ENCODE data around the gene CHD6. TPM values are rescaled to one million over a fixed set of nuclear protein-coding genes. Genes with fewer than 3 reads are reported as not detected.
A peak's percentile ranks its signal among the peaks of the same experiment; 100 is the strongest.

CHD6 gene
- total and polyA plus RNA-seq, 2 of the 13 experiments (the other 11 are each of a cell fraction or from before 2014, with no cell fraction given): 14.4 to 52.0 TPM

GRCh38 chr20:41538810-41539596 lies 79.2 kb downstream of the CHD6 start (continued):
- TF ChIP-seq MXD4 (CRISPR knock-in tag; IDR thresholded peaks at IDR 0.05) (peak; percentile 74; the same call in 1 of the 2 replicates), ZIK1 (CRISPR knock-in tag; IDR thresholded peaks at IDR 0.05; ENCODE audit: borderline replicate concordance, low read depth) (no peak), ZNF83 (CRISPR knock-in tag; IDR thresholded peaks at IDR 0.05; ENCODE audit: borderline replicate concordance) (0 out of 2 replicates have a peak, but pooled peaks have one; percentile 28), HIC2 (CRISPR knock-in tag; IDR thresholded peaks at IDR 0.05; ENCODE audit: low read depth) (peak; percentile 50; the same call in 1 of the 2 replicates), ZNF577 (CRISPR knock-in tag; IDR thresholded peaks at IDR 0.05; ENCODE audit: borderline replicate concordance, low read depth) (no peak), ZNF333 (CRISPR knock-in tag; IDR thresholded peaks at IDR 0.05; ENCODE audit: borderline replicate concordance) (no peak), NFYC (CRISPR knock-in tag; IDR thresholded peaks at IDR 0.05) (peak; percentile 19; the same call in 1 of the 2 replicates), CREBL2 (CRISPR knock-in tag; IDR thresholded peaks at IDR 0.05; ENCODE audit: borderline replicate concordance) (0 out of 2 replicates have a peak, but pooled peaks have one; percentile 70), ZMAT5 (CRISPR knock-in tag; IDR thresholded peaks at IDR 0.05; ENCODE audit: borderline replicate concordance, low read depth) (no peak), TEAD3 (CRISPR knock-in tag; optimal IDR thresholded peaks at IDR 0.05; ENCODE audit: borderline replicate concordance) (peak; percentile 78), NCOA2 (CRISPR knock-in tag; IDR thresholded peaks at IDR 0.05) (peak; percentile 45; the same call in 1 of the 2 replicates), REPIN1 (CRISPR knock-in tag; IDR thresholded peaks at IDR 0.05; ENCODE audit: borderline replicate concordance, low read depth) (0 out of 2 replicates have a peak, but pooled peaks have one; percentile 14), NFRKB (IDR thresholded peaks at IDR 0.05) (no peak), MIER2 (CRISPR knock-in tag; IDR thresholded peaks at IDR 0.05) (peak; percentile 81; the same call in 1 of the 2 replicates), ZNF232 (CRISPR knock-in tag; IDR thresholded peaks at IDR 0.05; ENCODE audit: borderline replicate concordance) (no peak), USF2 (IDR thresholded peaks at IDR 0.05; ENCODE audit: low read depth, low read length) (no peak), USF2 (CRISPR knock-in tag; IDR thresholded peaks at IDR 0.05; ENCODE audit: borderline replicate concordance) (no peak), CHCHD3 (CRISPR knock-in tag; IDR thresholded peaks at IDR 0.05) (no peak), ZSCAN21 (CRISPR knock-in tag; IDR thresholded peaks at IDR 0.05; ENCODE audit: borderline replicate concordance) (peak; percentile 61; the same call in 1 of the 2 replicates), ERF (CRISPR knock-in tag; IDR thresholded peaks at IDR 0.05) (peak; percentile 86; the same call in 1 of the 2 replicates), SMC3 (IDR thresholded peaks at IDR 0.05; ENCODE audit: low read length) (peak; percentile 14; the same call in 1 of the 2 replicates)
- TF ChIP-seq, protein P1, sequence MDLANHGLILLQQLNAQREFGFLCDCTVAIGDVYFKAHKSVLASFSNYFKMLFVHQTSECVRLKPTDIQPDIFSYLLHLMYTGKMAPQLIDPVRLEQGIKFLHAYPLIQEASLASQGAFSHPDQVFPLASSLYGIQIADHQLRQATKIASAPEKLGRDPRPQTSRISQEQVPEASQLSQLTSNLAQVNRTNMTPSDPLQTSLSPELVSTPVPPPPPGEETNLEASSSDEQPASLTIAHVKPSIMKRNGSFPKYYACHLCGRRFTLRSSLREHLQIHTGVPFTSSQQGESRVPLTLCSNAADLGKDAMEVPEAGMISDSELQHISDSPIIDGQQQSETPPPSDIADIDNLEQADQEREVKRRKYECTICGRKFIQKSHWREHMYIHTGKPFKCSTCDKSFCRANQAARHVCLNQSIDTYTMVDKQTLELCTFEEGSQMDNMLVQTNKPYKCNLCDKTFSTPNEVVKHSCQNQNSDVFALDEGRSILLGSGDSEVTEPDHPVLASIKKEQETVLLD (CRISPR knock-in tag; IDR thresholded peaks at IDR 0.05; ENCODE audit: low read depth): no peak

Data from HepG2 (cell line).